Ecto neural progenitor cell (in vitro differentiated cells): ENCODE results near the gene ADISSP.
A peak's percentile ranks its signal among the peaks of the same experiment; 100 is the strongest.

Source experiments
- DNase-seq: peaks from one replicate; pipeline ENCODE4 v3.0.0-alpha.2; 2018; ENCODE audit warnings: low spot score

ADISSP gene

DNA sequence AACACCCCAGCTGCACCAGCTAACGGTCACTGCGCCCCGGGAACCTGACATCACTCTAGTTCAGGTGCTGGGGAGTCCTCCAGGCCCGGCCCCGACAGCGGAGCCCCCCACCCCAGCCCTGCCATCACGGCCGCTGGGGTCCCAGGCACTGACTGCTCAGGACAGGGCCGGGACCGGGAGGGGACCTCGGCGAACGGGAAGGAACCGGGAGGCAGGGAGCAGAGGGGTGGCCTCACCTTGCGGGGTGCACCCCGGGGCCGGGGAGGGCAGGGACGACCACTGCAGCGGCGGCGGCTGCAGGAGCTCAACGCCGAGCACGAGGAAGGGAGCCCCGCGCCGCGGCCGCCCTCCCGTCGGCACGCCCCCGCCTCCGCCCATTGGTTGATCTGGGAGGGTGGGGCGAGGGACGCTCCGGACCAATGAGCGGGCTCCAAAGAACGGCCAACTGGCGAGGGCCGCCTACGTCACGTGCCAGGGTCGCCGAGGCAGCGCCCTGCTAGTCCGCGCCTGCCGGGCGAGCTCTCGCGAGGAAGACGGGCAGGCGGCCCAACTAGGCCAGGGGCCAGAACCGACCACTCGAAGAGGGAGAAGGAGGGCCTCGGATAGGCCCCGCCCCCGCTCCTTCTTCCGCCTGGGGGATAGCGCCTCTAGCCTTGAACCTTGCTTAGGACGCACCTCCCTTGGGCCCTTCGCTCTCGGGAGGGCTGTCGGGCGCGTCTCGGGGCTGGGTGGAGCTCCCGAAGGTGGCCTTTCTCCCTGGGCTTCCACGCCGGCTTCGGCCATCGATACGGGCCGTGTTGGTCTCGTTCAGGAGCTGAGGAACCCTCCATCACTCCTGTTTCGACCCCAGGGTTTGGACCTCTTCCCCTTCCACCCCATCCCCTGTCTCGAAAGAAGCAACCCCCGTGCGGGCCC is at the start of gene ADISSP:
Gene ADISSP (minus strand): TSS at position 327 of the 915 bp plus-strand sequence. CDS start 7,653 bp downstream, outside the sequence.
- peak; percentile 99 for DNase-seq

DNA sequence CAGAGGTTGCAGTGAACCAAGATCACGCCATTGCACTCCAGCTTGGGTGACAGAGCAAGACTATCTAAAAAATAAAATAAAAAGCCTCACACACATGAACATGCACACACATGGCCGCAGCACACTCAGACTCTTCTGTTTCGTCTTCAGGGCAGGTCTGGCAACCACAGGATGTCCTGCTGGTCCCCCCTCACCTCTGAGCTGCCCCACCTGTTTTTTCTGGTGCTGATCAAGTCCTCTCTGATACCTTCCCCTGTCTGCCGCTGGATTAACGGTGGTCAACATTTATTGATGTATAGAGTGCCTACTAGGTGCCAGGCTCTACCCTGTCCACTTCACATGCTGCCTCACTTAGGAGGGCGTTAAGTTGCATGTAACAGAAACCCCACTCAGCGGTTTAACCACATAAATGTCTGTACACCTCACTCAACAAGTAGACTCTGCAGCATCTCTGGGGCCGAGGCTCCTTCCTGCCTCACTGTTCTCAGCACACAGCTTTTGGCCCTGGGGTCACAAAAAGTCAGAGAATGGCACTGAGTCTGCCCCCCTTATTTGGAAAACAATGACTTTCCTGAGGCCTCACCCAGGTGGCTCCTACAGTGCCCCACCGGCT is 48.3 kb upstream of the ADISSP start:
- no peak for DNase-seq

DNA sequence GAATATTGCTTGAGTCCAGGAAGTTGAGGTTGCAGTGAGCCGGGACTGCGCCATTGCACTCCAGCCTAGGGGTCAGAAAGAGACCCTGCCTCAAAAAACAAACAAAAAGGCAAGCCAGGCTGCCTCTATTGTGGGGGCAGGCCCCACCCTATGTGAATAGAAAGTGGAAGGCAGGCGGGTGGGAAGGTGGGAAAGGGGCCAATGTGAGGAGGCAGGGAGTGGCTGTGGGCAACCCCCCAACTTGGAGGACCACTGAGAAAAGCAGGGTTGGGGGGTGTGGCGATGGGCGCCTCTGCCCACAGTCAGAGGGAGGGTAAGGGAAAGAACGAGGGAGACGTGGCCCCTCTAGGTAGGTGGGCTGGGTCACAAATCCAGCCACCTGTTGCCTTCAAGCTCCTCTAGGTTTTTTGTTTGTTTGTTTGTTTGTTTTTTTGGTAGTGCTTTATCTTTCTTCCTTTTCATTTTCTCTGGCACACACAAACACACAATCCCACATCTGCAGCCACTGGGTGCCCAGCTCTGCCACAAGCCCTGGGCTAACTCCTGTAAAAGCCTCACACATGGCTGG is 47.5 kb upstream of the ADISSP start:
- DNase-seq: no peak

DNA sequence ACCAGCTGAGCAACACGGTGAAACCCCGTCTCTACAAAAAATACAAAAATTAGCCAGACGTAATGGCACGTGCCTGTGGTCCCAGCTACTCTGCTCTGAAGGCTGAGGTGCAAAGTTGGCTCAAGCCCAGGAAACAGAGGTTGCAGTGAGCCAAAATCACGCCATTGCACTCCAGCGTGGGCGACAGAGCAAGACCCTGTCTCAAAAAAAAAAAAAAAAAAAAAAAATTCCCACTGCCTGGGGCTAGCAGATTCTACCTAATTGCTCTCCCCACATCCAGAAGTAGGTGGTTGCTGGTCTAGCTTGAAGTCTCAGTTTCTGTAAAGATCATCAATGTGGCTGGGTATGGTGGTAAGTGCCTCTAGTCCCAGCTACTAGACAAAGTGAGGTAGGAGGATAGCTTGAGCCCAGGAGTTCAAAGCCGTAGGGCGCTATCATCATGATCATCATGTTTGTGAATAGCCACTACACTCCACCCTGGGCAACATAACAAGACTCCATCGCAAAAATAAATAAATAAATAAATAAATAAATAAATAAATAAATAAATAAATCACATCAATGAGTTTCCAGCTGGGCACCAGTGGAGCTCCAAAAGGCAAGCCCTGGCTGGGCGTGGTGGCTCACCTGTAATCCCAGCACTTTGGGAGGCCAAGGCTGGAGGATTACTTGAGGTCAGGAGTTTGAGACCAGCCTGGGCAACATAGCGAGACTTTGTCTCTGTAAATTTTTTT is 46.5 kb upstream of the ADISSP start:
- DNase-seq: no peak

DNA sequence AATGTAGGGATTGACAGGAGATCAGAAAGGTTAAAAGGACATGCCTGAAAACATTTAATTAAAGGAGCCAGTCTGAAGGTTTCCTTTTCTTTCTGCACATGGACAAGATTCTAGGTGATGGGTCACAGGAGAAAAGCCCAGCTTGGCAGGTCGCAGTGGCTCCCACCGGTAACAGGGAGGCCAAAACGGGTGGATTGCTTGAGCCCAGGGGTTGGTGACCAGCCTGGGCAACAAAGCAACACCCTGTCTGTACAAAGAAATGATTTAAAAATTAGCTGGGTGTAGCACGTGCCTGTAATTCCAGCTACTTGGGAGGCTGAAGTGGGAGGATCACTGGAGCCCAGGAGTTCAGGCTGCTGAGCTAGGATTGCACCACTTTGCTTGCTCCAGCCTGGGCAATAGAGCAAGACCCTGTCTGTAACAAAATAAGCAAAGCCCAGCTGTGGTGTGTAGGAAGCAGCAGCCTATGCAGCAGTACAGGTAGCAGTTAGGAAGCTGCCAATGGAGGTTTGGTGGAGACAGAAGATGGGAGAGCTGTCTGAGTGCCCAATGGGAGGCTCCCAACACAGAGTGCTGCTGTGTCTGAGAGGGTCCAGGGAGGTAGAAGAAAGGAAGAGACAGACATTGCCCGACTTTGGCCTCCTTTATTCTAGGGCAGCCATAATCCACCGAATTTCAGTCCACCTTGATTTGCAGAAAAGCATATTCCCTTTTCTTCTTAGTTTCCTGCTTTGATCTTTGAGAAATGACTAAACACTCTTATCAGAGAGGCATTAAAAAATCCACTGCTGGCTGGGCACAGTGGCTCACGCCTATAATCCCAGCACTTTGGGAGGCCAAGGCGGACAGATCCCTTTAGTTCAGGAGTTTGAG is 45.7 kb upstream of the ADISSP start:
- DNase-seq: no peak

DNA sequence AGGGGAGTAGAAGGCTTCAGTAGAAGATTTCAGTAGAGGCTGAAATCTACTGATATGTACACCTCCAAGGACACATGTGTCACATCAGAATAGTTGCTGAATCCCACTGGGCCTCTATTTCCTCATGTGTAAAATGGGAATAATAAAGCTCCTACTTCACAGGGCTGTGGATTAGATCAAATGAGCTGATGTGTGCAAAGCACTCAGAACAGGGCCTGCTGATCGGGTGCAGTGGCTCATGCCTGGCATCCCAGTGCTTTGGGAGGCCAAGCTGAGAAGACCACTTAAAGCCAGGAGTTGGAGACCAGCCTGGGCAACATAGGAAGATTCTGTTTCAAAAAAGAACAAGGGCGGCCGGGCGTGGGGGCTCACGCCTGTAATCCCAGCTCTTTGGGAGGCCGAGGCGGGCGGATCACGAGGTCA is 44.7 kb upstream of the ADISSP start:
- DNase-seq: no peak

DNA sequence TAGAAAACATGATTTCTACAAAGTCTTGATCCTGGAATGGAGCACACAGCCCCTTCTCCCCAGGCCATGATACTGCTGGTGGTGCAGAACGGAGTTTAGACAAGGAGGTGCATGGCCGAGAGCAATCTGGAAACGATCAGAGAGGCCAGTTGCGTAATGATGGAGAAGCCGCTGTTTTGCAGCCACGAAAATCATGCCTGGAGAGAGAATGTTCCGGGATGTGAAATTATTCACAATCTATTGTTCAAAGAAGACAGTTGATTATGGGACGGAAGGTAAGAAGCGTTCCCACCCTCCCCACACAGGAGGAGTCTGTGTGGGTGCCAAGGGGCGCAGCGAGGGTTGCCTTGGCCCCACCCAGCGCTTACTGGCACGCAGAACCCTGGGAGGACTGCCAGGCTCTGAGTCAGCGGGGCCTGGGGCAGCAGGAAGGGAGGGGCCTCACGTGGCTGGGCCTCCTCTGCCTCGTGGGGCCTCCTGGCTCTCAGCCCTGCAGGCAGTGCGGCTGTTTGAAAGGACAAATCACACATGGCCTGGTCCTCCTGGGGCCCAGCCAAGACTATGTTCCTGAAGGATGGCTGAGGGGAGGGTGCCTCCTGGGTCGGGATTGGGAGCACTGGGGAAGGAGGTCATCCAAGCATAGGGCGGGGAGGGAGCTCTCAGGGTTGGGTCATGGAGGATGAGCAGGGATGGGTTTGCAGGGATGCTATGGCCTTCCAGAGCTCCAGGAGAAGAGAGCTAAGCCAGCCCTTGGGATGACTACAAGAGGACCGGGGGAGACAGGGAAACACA is 44.1 kb upstream of the ADISSP start:
- no peak for DNase-seq

DNA sequence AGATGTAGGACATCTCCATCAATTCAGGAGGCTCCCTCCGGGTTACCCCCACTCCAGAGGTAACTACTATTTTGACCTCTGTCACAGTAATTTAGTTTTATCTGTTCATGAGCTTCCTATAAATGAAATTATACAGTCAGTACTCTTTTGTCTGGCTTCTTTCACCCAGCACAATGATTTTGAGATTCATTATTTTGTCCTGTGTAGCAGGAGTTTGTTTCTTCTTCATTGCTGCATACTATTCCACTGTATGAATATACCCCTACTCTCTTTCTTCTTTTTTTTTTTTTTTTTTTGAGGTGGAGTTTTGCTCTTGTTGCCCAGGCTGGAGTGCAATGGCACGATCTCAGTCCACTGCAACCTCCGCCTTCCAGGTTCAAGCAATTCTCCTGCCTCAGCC is 41.0 kb upstream of the ADISSP start:
- DNase-seq: no peak

DNA sequence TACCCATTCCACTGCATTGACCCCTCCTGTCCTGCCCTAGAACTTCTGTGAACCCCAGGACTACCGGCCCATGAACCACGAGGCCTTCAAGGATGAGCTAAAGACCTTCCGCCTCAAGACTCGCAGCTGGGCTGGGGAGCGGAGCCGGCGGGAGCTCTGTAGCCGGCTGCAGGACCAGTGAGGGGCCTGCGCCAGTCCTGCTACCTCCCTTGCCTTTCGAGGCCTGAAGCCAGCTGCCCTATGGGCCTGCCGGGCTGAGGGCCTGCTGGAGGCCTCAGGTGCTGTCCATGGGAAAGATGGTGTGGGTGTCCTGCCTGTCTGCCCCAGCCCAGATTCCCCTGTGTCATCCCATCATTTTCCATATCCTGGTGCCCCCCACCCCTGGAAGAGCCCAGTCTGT is 37.2 kb upstream of the ADISSP start:
- DNase-seq: no peak

DNA sequence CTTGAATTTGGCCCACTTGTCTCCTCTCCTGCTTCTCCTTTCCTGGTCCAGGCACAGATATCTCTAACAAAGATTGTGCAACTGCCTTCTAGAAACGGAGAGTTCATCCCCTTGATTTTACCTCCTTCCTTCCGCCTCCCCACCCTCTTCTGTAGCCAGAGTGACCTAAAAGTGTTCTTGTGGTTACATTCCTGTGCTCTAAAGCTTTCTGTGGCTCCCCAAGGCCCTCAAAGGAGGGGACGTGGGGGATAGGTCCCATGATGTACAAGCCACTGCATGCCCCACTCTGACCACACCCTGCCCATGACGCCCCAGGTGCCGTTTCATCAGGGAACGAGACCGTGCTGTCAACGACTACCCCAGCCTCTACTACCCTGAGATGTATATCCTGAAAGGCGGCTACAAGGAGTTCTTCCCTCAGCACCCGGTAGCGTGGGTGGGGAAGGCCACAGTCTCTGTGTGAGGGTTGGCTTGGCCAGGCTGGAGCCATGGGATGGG is 36.8 kb upstream of the ADISSP start:
- no peak for DNase-seq

DNA sequence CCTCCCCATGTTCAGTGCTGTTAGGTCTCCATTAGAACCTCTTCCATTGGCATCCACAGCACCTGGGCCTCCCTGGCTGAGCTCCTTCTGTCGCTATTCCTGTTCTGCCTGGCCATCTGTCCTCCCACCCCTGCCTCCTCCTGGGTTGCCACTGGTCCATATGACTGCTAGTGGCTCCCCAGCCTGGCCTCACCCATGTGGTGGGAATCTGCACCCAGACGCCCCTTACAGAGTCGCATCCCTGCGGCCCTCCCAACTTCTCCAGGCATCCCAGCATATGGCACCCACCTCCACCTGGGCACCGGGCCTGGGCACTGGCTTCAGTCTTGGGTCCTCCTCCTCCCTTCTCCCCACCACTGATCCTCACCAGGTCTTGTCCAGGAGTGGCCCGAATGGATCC is 36.3 kb upstream of the ADISSP start:
- no peak for DNase-seq

DNA sequence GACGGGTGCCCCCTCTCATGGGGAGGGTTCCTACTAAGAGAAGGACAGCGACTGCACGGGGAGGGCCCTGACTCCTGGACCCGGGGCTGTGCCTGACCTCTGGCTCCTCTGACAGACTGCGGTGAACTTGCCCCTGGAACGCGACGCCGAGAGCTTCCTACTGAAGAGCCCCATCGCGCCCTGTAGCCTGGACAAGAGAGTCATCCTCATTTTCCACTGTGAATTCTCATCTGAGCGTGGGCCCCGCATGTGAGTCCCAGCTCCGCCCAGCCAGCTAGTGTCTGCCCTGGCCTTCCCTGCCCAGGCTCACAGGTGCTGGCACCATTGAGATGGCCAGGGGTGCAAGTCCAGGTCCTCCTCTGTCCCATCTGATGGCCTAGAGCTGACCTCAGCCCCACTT is 35.7 kb upstream of the ADISSP start:
- no peak for DNase-seq

DNA sequence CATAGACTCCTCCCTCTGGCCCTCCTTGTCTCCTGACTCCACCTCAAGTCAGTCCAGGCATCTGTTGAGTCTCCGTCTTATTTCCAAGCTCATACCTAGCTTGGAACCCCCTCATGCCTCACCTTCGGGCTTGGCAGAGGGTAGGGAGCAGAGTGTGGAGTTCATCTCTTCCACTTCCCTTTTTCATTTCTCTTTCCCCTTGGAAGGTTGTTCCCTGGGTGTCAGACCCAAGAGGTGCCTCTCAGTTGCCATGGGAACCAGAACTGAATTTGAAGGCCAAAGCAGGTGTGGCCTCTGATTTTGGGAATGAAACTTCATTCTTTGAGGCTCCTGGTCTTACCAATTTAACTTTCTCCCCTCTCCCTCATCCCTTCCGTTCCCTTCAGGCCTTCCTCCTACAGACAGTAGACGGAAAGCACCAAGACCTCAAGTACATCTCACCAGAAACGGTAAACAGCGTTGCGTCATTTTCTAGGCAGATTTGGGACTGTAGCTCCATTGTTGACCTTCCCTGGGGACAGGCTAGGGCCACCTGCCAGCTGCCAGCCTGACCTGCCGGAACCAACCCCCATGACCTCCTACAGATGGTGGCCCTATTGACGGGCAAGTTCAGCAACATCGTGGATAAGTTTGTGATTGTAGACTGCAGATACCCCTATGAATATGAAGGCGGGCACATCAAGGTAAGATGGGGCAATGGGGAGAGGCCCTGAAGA is 35.1 kb upstream of the ADISSP start:
- DNase-seq: no peak

DNA sequence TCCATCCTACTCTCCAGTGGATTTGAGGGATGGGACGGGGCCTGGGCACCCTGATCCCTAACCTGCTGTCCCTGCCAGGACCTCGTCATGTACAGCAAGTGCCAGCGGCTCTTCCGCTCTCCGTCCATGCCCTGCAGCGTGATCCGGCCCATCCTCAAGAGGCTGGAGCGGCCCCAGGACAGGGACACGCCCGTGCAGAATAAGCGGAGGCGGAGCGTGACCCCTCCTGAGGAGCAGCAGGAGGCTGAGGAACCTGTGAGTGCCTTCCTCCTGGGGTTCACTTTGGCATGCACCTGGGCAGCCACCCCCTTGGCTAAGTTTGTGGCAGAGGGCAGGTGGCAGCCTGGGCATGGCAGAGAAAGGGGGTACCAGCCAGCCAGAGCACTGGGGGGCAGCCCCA is 34.3 kb upstream of the ADISSP start:
- DNase-seq: no peak

DNA sequence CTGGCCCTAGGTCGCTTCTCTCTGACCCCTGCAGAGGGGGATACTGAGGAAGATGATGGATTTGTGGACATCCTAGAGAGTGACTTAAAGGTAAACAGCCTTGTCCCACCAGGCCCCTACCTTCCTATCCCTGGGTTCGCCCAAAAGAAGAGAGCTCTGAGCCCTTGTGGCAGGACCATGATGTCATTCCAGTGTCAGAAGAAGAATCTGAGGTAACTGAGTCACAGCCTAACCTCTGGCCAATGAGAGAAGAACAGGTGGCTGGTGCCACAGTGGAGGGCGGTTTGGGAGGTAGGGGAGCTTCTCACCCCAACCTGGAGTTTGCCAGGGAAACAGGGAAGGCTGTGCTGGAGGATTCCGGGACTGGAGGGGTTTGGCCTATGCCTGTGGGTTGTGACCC is 33.7 kb upstream of the ADISSP start:
- DNase-seq: no peak

DNA sequence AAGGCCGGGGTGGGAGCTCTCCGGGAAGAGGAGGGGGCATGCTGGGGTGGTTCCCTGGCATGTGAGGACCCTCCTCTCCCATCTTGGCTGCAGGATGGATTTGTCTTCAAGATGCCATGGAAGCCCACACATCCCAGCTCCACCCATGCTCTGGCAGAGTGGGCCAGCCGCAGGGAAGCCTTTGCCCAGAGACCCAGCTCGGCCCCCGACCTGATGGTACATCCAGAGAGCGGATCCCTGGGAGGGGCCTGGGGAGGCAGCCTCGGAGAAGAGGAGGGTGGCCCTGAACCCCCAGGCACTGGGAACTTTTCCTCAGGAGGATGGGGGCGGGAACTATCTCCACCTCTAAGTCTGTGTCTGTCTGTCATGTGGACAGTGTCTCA is 33.3 kb upstream of the ADISSP start:
- no peak for DNase-seq

DNA sequence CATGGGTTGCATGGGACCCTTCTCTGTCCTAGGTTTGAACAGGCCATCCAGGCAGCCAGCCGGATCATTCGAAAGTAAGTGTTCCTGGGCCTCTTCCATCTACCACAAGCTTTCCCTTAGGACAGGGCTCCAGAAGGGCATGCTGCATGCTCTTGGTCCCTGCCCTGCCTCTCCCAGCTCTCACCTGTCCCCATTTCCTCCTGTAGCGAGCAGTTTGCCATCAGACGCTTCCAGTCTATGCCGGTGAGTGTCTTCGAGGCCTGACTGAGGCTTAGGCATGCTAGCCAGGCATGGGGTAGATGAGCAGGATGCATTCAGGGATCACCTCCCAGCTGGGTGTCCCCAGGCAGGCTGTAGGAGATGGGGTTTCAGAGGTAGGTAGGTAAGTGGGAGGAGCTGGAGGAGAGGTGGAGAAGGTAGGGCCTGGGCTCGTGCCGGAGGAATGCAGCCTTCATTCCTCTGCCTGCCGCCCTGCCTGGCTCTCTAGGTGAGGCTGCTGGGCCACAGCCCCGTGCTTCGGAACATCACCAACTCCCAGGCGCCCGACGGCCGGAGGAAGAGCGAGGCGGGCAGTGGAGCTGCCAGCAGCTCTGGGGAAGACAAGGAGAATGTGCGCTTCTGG is 32.8 kb upstream of the ADISSP start:
- DNase-seq: no peak

DNA sequence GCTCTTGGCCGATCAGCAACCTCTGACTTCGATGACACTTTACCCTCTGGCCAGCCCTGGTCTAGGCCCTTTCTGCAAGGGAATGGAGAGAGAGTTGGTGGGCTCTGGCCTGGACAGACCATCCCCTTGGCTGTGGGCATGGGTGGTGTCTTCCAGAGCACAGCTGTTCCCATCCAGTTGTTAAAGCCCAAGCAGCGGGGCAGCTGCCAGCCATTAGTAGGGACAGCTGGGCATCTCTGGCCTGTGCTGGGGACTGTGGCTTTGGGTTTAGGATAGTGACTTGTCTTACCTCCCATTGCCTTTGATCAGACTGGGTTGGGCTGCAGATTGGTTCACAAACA is 31.3 kb upstream of the ADISSP start:
- DNase-seq: no peak

DNA sequence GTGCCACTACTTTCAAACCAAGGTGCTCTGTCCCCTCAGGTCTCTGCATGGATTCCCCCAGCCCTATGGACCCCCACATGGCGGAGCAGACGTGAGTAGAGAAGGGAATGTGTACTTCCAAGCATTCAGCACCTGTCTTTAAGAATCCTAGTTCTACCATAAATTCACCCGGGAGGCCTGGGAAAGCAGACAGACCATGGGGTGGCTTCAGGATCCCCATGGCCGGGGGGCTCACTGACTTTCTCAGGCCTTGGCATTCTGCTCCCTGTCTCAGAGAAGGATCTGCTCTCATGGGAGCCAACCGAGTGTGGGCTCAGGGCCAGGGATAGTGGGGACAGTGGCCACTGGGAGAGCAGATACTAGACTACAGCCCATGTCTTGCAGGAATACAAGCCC is 30.8 kb upstream of the ADISSP start:
- DNase-seq: no peak
